ENCODE data around the gene TGM4.
"Not testable (repeated sequence)": the region's sequence is repeated elsewhere in the genome, so short reads cannot be mapped to it uniquely, and the experiment has no call there.

TGM4 gene

DNA sequence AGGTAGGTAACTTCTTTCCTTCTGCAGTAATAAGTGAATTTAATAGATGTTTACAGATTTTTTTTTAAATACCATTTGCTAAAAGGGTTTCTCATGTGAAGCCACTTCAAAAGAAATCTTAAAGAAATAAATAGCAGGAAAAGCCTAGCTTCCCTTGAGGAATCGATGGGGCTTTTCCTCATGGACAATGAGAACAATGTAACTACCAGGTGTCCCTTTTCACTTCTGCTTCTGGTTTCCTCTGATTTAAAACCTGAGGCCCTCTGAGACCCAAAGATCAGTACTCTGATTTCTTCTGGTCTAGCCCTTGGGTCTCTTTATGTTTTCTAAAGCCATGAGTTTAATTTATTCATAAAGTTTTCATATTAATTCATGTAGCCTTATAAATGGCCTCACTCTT, 25.8 kb upstream of the TGM4 start:
- Histone ChIP-seq H3K27ac (ENCODE audit: insufficient read depth, low read depth, low read length, poor library complexity, severe bottlenecking) (no peak overlapping the region), H3K4me1 (ENCODE audit: control insufficient read depth, insufficient read depth, low read length) (no peaks in the 10 kb centered on the region), H3K27me3 (ENCODE audit: control insufficient read depth, insufficient read depth, low read length, poor library complexity, severe bottlenecking) (no peaks in the 10 kb centered on the region), H3K9me3 (ENCODE audit: control insufficient read depth, low read length) (no peaks in the 10 kb centered on the region), H3K4me3 (ENCODE audit: insufficient read depth, low read depth, low read length) (no peak overlapping the region), H3K36me3 (ENCODE audit: control insufficient read depth, insufficient read depth, low read length) (peaks cover 27% of the 10 kb centered on the region)
- WGBS, 2 experiments, result 88 to 98% methylated on average over 1 of the region's 1 CpG

DNA sequence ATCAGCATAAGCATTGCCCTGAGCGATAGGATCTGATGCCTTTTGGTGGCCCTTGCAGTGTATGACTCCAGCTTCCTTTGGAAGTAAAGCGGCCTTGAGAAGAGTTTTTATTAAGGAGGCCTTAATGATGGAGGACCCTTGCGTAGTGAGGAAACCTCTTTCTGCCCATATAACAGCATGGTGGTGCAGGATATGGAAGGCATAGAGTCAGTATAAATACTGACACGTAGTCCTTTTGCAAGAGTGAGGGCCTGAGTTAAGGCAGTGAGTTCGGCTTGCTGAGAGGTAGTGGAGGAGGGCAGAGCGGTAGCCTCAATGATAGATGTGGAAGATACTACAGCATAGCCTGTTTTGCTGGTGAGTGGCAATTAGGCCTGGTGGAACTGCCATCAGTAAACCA, 17.7 kb upstream of the TGM4 start:
- 97 to 98% methylated on average over 6 of the region's 6 CpGs for WGBS, 2 experiments
- not testable (repeated sequence) for H3K27ac ChIP-seq (ENCODE audit: insufficient read depth, low read depth, low read length, poor library complexity, severe bottlenecking); H3K27me3 ChIP-seq (ENCODE audit: control insufficient read depth, insufficient read depth, low read length, poor library complexity, severe bottlenecking); H3K4me1 ChIP-seq (ENCODE audit: control insufficient read depth, insufficient read depth, low read length); H3K4me3 ChIP-seq (ENCODE audit: insufficient read depth, low read depth, low read length); H3K9me3 ChIP-seq (ENCODE audit: control insufficient read depth, low read length)
- H3K36me3 ChIP-seq (ENCODE audit: control insufficient read depth, insufficient read depth, low read length), result peaks cover 22% of the 10 kb centered on the region

DNA sequence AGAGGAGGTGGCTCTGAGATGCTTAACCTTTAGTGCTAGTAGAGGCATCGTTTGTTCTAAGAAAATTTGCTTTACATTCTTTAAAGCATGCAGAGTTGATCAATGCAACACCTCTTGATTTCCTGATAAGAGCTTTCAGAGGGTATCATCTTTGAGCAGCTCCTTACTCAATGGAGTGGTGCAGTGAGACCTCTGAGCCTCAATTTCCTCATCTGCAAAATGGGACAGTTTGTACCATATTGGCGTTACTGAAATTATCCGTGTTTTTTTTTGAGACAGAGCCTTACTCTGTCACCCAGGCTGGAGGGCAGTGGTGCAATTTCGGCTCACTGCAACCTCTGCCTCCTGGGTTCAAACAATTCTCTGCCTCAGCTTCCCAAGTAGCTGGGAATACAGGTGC, 14.3 kb upstream of the TGM4 start:
- Histone ChIP-seq H3K4me1 (ENCODE audit: control insufficient read depth, insufficient read depth, low read length) (peaks cover 5% of the 10 kb centered on the region), H3K4me3 (ENCODE audit: insufficient read depth, low read depth, low read length) (no peak overlapping the region), H3K9me3 (ENCODE audit: control insufficient read depth, low read length) (no peaks in the 10 kb centered on the region), H3K27ac (ENCODE audit: insufficient read depth, low read depth, low read length, poor library complexity, severe bottlenecking) (no peak overlapping the region), H3K27me3 (ENCODE audit: control insufficient read depth, insufficient read depth, low read length, poor library complexity, severe bottlenecking) (no peaks in the 10 kb centered on the region), H3K36me3 (ENCODE audit: control insufficient read depth, insufficient read depth, low read length) (no peaks in the 10 kb centered on the region)
- WGBS, 2 experiments, result 93 to 96% methylated on average over 4 of the region's 4 CpGs

DNA sequence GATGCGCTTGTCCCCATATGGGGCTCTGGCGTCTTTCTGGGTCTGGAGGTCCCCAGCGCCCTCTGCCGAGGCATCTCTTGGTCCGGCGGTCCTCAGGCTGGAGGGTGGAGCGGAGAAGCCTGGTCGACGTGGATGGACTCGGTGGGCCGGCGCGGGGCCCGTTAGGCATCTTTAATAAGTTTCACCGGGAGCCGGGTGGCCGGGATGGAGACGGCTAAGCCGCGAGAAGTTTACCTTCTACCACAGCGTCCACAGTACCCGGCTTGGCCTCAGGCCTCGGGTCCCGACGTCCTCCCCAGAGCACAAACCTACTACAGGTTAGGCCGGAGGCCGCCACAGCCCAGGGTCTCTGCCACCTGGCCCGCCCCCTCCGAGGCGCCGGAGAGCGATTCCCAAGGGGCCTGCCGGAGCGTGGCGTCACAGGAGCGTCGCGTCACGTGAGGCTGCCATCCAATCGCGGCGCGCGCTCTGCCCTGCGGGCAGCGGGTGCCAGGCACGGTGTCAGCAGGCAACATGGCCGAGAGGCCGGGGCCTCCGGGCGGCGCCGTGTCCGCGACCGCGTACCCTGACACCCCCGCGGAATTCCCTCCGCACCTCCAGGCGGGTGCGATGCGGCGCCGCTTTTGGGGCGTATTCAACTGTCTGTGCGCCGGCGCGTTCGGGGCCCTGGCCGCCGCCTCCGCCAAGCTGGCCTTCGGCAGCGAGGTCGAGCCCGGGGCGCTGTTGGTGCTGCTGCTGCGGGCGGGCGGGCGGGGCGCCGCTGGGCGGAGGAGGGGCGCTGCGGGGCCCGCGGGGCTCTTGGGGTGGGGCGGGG, 12.8 kb upstream of the TGM4 start, which contains the start of gene TMEM42:
Gene TMEM42, plus strand, starts transcription at position 501 of the 814 bp plus-strand sequence. Its CDS starts 13 bp downstream, at position 514.
- no peaks in the 10 kb centered on the region for H3K36me3 ChIP-seq (ENCODE audit: control insufficient read depth, insufficient read depth, low read length)
- H3K9me3 ChIP-seq (ENCODE audit: control insufficient read depth, low read length), result no peaks in the 10 kb centered on the region
- H3K4me1 ChIP-seq (ENCODE audit: control insufficient read depth, insufficient read depth, low read length), result peaks cover 5% of the 10 kb centered on the region
- 19 to 21% methylated on average over 91 of the region's 91 CpGs for WGBS, 2 experiments
- H3K27me3 ChIP-seq (ENCODE audit: control insufficient read depth, insufficient read depth, low read length, poor library complexity, severe bottlenecking), result no peaks in the 10 kb centered on the region
- H3K4me3 ChIP-seq (ENCODE audit: insufficient read depth, low read depth, low read length), result peak within 1 kb of the TSS; percentile 58
- peak within 1 kb of the TSS; percentile 76 for H3K27ac ChIP-seq (ENCODE audit: insufficient read depth, low read depth, low read length, poor library complexity, severe bottlenecking)

DNA sequence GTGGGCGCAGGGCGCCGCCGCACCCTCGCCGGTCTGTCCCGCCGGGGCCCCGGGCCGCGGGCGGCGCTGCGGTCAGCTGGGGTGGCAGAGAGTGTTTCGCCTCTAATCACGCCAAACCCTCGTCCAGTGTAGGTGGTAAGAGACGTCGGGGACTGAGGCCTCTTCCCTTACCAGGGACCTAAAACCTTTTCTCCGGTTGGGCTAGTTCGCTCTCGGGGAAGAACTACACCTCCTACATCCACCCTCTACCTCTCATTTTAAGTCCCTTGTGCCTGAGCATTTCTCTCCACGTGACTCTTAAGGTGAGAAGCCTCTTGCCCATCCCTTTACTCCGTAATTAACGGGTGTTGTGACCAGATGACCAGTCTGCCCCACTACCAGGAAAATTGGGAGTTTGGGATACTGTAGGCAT, 12.2 kb upstream of the TGM4 start:
- H3K36me3 ChIP-seq (ENCODE audit: control insufficient read depth, insufficient read depth, low read length), result no peaks in the 10 kb centered on the region
- H3K4me3 ChIP-seq (ENCODE audit: insufficient read depth, low read depth, low read length), result peak overlapping the region; percentile 58
- H3K27me3 ChIP-seq (ENCODE audit: control insufficient read depth, insufficient read depth, low read length, poor library complexity, severe bottlenecking), result no peaks in the 10 kb centered on the region
- no peak overlapping the region for H3K27ac ChIP-seq (ENCODE audit: insufficient read depth, low read depth, low read length, poor library complexity, severe bottlenecking)
- H3K9me3 ChIP-seq (ENCODE audit: control insufficient read depth, low read length), result no peaks in the 10 kb centered on the region
- peaks cover 5% of the 10 kb centered on the region for H3K4me1 ChIP-seq (ENCODE audit: control insufficient read depth, insufficient read depth, low read length)
- 12 to 13% methylated on average over 25 of the region's 25 CpGs for WGBS, 2 experiments

DNA sequence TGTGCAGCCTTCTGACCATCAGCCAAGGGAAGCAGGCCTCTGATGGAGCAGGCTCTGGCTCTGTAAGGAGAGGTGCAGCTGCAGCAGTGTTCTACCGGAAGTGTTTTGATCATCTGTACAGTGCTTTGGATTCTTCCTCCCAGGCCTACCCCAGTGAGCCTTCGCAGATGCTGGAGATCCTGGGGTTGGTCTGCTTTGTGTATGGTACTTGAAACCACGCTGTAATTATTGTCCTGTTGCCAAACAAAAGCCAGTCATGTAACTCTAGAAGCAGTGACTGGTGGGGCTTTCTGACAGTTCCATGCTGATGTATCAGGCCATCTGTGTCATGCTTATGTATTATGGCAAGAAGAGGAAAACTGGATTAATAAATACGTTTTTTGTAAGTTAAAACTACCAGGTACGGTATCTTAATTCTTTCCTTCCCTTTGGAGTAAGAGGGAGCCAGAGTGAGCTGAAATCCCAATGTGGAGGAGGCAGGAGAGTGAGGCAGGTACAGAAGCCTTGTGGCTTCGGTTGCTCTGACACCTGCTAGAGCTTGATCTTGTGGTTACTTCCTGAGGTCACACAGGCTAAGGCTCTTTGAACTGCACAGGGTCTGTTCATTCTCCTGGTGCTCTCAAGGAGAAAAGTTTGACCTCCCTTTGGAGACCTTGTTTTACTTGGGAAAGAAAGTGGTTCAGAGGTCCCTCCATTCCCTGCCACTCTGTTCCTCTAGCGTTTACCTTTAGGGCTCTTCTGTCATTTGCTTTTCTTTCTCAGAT, 9.0 kb upstream of the TGM4 start:
- no peak overlapping the region for H3K27ac ChIP-seq (ENCODE audit: insufficient read depth, low read depth, low read length, poor library complexity, severe bottlenecking)
- no peak overlapping the region for H3K4me3 ChIP-seq (ENCODE audit: insufficient read depth, low read depth, low read length)
- H3K36me3 ChIP-seq (ENCODE audit: control insufficient read depth, insufficient read depth, low read length), result no peaks in the 10 kb centered on the region

DNA sequence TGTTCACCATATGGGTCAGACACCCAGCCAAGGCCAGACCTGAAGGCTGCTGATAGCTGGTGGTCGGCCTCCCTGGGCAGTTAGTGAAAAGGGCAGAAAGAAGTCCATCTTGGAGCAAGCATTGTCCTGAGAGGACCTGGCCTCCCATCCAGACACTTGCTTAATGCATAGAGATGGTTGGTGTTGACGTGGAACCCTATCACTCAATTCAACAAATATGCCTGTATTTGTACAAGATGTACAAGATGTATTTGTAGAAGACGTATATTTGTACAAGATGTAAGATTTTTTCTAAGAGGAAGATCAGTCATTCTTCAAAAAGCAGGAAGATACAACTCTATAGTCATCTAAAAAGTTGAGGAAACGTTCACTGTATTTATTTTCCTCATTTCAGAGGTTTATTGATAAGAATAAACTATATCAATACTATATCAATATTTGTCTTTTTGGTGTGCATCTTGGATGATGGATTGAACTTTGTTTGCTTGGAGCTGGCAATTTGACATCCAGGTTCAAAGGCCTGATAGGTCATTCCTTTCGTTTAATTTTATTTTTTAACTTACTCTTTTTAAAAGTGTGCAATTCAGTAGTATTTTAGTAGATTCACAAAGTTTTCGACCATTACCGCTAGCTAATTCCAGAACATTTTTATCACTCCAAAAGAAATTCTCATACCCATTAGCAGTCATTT, 6.8 kb upstream of the TGM4 start:
- Histone ChIP-seq H3K9me3 (ENCODE audit: control insufficient read depth, low read length) (no peaks in the 10 kb centered on the region), H3K4me1 (ENCODE audit: control insufficient read depth, insufficient read depth, low read length) (peaks cover 3% of the 10 kb centered on the region), H3K27me3 (ENCODE audit: control insufficient read depth, insufficient read depth, low read length, poor library complexity, severe bottlenecking) (no peaks in the 10 kb centered on the region), H3K27ac (ENCODE audit: insufficient read depth, low read depth, low read length, poor library complexity, severe bottlenecking) (no peak overlapping the region), H3K4me3 (ENCODE audit: insufficient read depth, low read depth, low read length) (no peak overlapping the region), H3K36me3 (ENCODE audit: control insufficient read depth, insufficient read depth, low read length) (no peaks in the 10 kb centered on the region)
- WGBS, 2 experiments, result 91 to 97% methylated on average over 2 to 5 of the region's 7 CpGs

More for the DNA sequence above, 9.0 kb upstream of the TGM4 start:
- 92 to 97% methylated on average over 7 of the region's 7 CpGs for WGBS, 2 experiments
- no peaks in the 10 kb centered on the region for H3K27me3 ChIP-seq (ENCODE audit: control insufficient read depth, insufficient read depth, low read length, poor library complexity, severe bottlenecking)
- no peaks in the 10 kb centered on the region for H3K9me3 ChIP-seq (ENCODE audit: control insufficient read depth, low read length)
- peaks cover 5% of the 10 kb centered on the region for H3K4me1 ChIP-seq (ENCODE audit: control insufficient read depth, insufficient read depth, low read length)

DNA sequence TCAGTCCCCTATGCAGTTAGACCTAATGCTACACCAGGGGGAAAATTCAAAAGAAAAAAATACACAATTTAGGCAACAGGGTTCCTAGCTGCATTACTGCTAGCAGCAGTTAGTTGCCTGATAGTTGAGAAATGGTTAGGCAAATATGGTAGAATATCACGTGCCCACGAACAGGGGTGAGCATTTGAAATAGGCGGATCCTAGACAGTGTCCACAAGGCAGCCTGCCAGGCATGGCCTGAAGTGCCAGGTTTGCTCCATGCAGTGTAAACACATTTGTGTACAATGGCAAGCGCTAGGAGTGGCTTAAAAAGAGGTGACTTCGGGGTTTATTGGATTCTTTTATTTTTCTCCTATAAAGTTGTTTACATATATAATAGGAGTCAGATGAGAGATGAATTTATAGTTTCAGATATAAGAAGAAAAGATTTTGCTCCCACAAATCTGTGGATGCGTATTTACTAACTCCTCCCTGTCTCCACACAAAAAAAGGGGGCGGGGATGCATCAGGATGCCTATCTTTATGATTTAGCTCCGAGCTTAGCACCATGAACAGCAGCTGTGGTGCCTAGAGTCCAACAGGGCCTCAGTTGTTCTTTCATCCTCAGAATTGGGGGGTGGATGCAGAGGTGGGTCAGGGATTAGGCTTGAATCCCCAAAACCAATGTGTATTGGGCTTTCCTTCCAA, 3.9 kb upstream of the TGM4 start:
- Histone ChIP-seq H3K9me3 (ENCODE audit: control insufficient read depth, low read length) (no peaks in the 10 kb centered on the region), H3K27me3 (ENCODE audit: control insufficient read depth, insufficient read depth, low read length, poor library complexity, severe bottlenecking) (no peaks in the 10 kb centered on the region), H3K4me1 (ENCODE audit: control insufficient read depth, insufficient read depth, low read length) (no peaks in the 10 kb centered on the region), H3K27ac (ENCODE audit: insufficient read depth, low read depth, low read length, poor library complexity, severe bottlenecking) (no peak overlapping the region), H3K36me3 (ENCODE audit: control insufficient read depth, insufficient read depth, low read length) (no peaks in the 10 kb centered on the region), H3K4me3 (ENCODE audit: insufficient read depth, low read depth, low read length) (no peak overlapping the region)
- WGBS, 2 experiments, result 92 to 97% methylated on average over 7 of the region's 8 CpGs

DNA sequence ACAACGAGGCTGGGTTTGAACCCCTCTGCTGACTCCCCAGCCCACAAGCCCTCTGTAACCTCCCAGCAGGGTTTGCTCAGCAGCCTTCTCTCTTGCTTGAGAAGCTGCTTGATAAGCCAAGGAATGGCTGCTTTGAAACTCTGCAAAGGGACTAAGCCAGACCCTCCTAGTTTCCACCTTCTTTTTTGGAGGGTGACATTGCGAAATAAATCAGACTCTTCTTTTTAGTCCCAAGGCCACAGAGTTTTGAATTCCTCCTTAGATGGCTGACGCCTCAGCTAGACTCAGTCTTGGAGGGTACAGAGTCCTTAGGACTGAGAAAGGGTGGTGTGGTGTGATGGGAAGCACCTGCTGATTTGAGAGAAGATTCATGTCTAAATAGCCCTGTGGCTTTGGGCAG, 1.2 kb downstream of the TGM4 start:
- Histone ChIP-seq H3K27ac (ENCODE audit: insufficient read depth, low read depth, low read length, poor library complexity, severe bottlenecking) (no peak overlapping the region), H3K4me3 (ENCODE audit: insufficient read depth, low read depth, low read length) (no peak overlapping the region), H3K27me3 (ENCODE audit: control insufficient read depth, insufficient read depth, low read length, poor library complexity, severe bottlenecking) (no peaks in the 10 kb centered on the region), H3K9me3 (ENCODE audit: control insufficient read depth, low read length) (no peaks in the 10 kb centered on the region), H3K36me3 (ENCODE audit: control insufficient read depth, insufficient read depth, low read length) (no peaks in the 10 kb centered on the region), H3K4me1 (ENCODE audit: control insufficient read depth, insufficient read depth, low read length) (no peaks in the 10 kb centered on the region)
- 88 to 89% methylated on average over 3 of the region's 3 CpGs for WGBS, 2 experiments

Measured in ectodermal cell (in vitro differentiated cells).